ENCODE measurements around the gene TEF. TPM values are rescaled to one million over a fixed set of nuclear protein-coding genes. Genes with fewer than 3 reads are reported as not detected.

TEF gene
- total RNA-seq, 1 donor from 2014 or later, result 29.7 TPM

- no peak overlapping the region for H3K4me3 ChIP-seq
- H3K27ac ChIP-seq, result no peak overlapping the region
- H3K4me1 ChIP-seq, result peaks cover 15% of the 10 kb centered on the region
- intact Hi-C loops (cut with DNase I), result no loop called here
- ATAC-seq (peak; percentile 94 to 97), DNase-seq (peak; percentile 92)
- peaks cover 4% of the 10 kb centered on the region for H3K36me3 ChIP-seq
- no peaks in the 10 kb centered on the region for H3K9me3 ChIP-seq
- peak; percentile 97 for TF ChIP-seq CTCF (IDR thresholded peaks at IDR 0.05)
- H3K27me3 ChIP-seq (ENCODE audit: low read depth), result no peaks in the 10 kb centered on the region
Measured at GRCh38 chr22:41403532-41404318, 22.0 kb downstream of the TEF start.

GRCh38 chr22:41405588-41405987 lies 23.8 kb downstream of the TEF start:
- Histone ChIP-seq H3K9me3 (no peaks in the 10 kb centered on the region), H3K36me3 (no peaks in the 10 kb centered on the region), H3K4me3 (no peak overlapping the region), H3K27ac (no peak overlapping the region), H3K4me1 (peaks cover 24% of the 10 kb centered on the region), H3K27me3 (ENCODE audit: low read depth) (no peaks in the 10 kb centered on the region)
- no peak for TF ChIP-seq CTCF (IDR thresholded peaks at IDR 0.05)
- DNase-seq (no peak), ATAC-seq (no peak)
- intact Hi-C loops (cut with DNase I), result no loop called here

GRCh38 chr22:41406410-41406809 lies 24.7 kb downstream of the TEF start:
- no peak for TF ChIP-seq CTCF (IDR thresholded peaks at IDR 0.05)
- intact Hi-C loops (cut with DNase I), result no loop called here
- Histone ChIP-seq H3K27me3 (ENCODE audit: low read depth) (no peaks in the 10 kb centered on the region), H3K9me3 (no peaks in the 10 kb centered on the region), H3K4me3 (no peak overlapping the region), H3K4me1 (peaks cover 32% of the 10 kb centered on the region), H3K27ac (no peak overlapping the region), H3K36me3 (no peaks in the 10 kb centered on the region)
- ATAC-seq, result no peak
- no peak for DNase-seq

- H3K9me3 ChIP-seq, result no peaks in the 10 kb centered on the region
- ATAC-seq (no peak), DNase-seq (no peak)
- no peaks in the 10 kb centered on the region for H3K27me3 ChIP-seq (ENCODE audit: low read depth)
- H3K4me1 ChIP-seq, result peaks cover 34% of the 10 kb centered on the region
- TF ChIP-seq CTCF (IDR thresholded peaks at IDR 0.05), result no peak
- H3K36me3 ChIP-seq, result no peaks in the 10 kb centered on the region
- intact Hi-C loops (cut with DNase I), result no loop called here
- H3K27ac ChIP-seq, result no peak overlapping the region
- no peak overlapping the region for H3K4me3 ChIP-seq
Measured at GRCh38 chr22:41407433-41407832, 25.7 kb downstream of the TEF start.

GRCh38 chr22:41408665-41409064 lies 26.9 kb downstream of the TEF start:
- no peak overlapping the region for H3K27ac ChIP-seq

More at GRCh38 chr22:41408665-41409064, 26.9 kb downstream of the TEF start:
- DNase-seq (no peak), ATAC-seq (no peak)
- Histone ChIP-seq H3K9me3 (no peaks in the 10 kb centered on the region), H3K27me3 (ENCODE audit: low read depth) (no peaks in the 10 kb centered on the region), H3K4me1 (peaks cover 37% of the 10 kb centered on the region), H3K36me3 (no peaks in the 10 kb centered on the region), H3K4me3 (no peak overlapping the region)
- intact Hi-C loops (cut with DNase I), result no loop called here
- TF ChIP-seq CTCF (IDR thresholded peaks at IDR 0.05), result no peak
